Eye (tissue), 1 donor: ENCODE results near the gene NUP155.
"Not testable (repeated sequence)": the region's sequence is repeated elsewhere in the genome, so short reads cannot be mapped to it uniquely, and the experiment has no call there.

Experiments
- DNase-seq: peaks from one replicate; pipeline ENCODE4 v3.0.0-alpha.2; 2015

The NUP155 gene

DNA sequence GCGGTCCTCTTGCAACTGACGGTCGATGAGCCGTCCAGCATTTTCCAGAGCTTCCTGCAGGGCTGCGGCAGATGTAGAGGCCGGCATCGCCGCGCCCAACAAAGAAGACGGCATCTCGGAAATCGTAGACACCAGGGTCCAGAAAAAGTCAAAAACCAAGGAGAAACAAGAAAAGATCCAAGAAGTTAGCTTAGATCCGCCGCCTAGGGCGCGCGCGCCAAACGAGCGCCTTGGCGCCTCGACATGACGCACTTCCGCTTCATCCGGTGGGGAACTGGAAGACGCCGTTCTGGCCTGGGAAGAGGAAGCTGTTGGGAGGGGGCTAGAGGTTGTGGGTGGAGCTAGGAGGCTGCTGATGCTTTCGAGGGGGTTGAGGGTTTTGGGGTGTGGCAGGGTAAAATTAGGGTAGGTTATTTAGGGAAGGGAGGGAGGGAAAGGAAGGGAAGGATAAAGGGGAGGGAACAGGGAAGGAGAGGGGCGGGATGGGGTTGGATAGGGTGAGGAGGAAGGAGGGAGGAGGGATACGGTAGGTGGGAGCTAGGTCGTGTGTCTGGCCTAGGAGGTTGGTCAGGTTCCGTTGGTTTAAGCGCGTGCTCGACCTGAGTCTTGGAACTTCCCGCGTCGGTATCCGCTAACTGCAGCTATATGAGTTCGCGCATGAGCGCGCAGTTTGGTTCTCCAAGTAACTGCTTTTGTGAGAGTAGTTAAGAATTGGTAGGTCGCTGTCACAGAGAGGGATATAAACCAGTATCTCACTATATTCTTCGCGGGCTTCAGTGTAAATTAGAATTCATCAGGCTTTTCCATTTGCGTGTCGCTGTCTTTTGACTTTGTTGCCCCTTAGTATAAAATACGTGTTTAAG, at the start of gene NUP155:
Gene NUP155 (minus strand): TSS at position 243 of the 863 bp plus-strand sequence. CDS start 129 bp downstream, at position 114.
- DNase-seq = peak; percentile 97

GRCh38 chr5:37417347-37417746, 46.4 kb upstream of the NUP155 start:
- no peak for DNase-seq

GRCh38 chr5:37415456-37415855, 44.5 kb upstream of the NUP155 start:
- not testable (repeated sequence) for DNase-seq

DNA sequence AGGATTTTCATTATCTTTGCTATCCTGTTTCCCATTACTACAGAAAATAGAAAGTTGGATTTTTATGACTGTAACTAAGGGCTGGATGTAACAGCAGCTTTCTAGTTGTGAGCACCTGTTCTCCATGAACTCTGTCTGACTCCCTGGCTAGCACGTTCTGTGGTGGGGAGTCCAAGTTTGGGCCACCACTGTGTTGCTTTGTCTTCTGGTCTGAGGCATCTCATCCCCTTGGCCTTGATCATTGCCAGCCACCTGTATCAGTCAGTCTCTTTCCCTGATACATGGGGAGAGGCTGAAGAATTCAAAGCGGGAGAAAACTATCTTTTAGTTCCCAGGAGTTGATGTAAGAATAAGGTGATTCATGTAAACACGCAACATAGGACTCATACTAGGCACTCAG, 41.6 kb upstream of the NUP155 start:
- peak; percentile 0 for DNase-seq

GRCh38 chr5:37400501-37400900, 29.6 kb upstream of the NUP155 start:
- DNase-seq = no peak

- no peak for DNase-seq
These were observed 25.4 kb upstream of the NUP155 start for GRCh38 chr5:37396352-37396751.

- DNase-seq = no peak
These were observed 20.7 kb upstream of the NUP155 start for GRCh38 chr5:37391591-37391990.

- peak; percentile 90 for DNase-seq
These were observed 8.3 kb upstream of the NUP155 start, which contains the start of gene WDR70 for GRCh38 chr5:37379100-37379628. WDR70 (plus strand) TSS chr5:37379318; CDS start chr5:37379368, 50 bp downstream.

- not testable (repeated sequence) for DNase-seq
These were observed 7.2 kb upstream of the NUP155 start for GRCh38 chr5:37378066-37378465.

- no peak for DNase-seq
These were observed 4.2 kb upstream of the NUP155 start for GRCh38 chr5:37375091-37375490.

DNA sequence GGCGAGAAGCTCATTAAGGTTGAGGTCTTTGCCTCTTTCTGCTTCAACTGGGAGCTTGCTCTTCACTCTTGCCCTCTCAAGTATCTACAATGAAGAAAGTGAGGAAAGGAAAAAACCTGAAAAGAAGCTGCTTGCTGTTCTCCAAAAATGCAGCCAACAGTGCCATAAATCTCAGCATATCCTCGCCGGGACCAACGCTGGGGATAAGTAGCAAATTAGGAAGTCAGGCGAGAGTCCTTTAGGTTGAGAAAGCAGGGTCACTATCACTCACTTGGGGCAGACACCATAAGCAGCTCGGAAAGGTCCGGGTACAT, 399 bp downstream of the NUP155 start:
- DNase-seq = no peak

- no peak for DNase-seq
These were observed 15.7 kb downstream of the NUP155 start for GRCh38 chr5:37355161-37355560.

DNA sequence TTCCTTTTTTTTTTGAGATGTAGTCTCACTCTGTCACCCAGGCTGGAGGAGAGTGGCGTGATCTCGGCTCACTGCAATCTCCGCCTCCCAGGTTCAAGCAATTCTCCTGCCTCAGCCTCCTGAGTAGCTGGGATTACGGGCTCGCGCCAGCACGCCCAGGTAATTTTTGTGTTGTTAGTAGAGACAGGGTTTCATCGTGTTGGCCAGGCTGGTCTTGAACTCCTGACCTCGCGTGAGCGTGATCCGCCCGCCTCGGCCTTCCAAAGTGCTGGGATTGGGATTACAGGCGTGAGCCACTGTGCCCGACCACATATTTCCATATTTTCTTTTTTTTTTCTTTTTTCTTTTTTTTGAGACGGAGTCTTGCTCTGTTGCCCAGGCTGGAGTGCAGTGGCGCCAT, 28.2 kb downstream of the NUP155 start:
- not testable (repeated sequence) for DNase-seq

DNA sequence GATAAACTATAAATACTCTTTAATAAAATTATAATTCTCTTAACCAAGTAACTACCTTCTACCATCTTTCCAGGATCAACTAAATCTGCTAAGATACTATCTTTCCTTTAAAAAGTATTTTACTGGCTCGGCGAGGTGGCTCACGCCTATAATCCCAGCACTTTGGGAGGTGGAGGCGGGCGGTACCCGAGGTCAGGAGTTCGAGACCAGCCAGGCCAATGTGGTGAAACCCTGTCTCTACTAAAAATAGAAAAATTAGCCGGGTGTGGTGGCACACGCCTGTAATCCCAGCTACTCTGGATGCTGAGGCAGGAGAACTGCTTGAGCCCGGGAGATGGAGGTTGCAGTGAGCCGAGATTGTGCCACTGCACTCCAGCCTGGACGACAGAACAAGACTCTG, 36.2 kb downstream of the NUP155 start:
- not testable (repeated sequence) for DNase-seq

DNA sequence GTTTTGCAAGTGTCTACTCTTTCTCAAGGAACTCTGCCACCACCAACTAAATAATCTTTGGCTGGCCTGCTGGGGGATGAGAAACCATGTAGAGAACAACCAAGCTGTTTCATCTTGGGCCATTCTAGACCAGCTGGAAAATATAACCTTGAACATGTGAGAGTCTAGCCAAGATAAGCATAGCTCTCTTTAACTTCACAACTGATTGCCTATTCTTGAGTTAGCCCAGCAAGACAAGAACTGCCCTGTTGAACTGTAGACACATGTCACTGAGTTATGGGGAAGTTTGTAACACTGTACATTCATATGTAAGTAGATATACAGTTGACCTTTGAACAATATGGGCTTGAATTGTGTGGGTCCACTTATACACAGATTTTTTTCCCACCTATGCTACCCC, 44.4 kb downstream of the NUP155 start:
- no peak for DNase-seq

GRCh38 chr5:37323607-37324006, 47.3 kb downstream of the NUP155 start:
- no peak for DNase-seq

DNA sequence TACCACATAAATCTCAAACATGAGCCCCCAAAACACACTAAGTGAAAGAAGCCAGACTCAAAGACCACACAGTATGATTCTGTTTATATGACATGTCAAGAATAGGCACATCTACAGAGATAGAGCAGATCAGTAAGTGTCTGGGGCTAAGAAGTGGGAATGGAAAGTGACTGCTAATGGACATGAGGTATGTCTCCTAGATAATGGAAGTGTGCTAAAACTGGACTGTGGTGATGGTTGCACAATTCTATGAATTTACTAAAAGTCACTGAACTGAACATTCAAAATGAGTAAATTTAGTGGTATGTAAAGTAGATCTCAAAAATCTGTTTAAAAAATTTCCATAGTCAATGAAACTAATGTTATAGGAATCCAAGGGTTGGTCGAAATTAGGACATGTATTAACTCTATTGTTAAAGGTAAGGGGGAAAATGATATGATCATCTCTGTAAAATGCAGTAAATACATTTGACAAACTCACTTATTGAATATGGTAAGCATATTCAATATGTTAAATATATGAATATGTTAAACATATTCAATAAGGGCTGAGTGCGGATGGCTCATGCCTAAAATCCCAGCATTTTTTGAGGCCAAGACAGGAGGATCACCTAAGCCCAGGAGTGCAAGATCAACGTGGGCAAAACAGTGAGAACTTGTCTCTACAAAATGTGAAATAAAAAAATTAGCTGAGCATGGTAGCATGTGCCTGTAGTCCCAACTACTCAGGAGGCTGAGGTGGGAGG, 51.7 kb downstream of the NUP155 start:
- no peak for DNase-seq

GRCh38 chr5:37316027-37316426, 54.9 kb downstream of the NUP155 start:
- no peak for DNase-seq

DNA sequence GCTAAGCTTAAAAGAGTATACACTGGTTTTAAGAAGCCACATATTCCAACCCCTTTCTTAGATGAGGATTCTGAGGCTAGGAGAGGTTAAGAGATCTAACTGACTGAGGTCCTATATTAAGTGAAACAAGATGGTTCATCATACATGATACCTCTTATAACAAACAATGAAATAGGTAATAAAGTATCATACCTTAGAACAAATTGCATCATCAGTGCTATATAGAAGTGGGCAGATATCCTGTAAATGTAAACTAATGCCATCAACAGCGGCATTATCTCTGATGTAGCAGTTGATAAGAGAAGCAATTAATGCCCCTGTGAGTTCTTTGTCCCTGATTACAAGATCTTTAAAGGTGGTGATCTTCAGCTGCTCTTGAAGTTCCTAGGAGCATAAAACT, 60.5 kb downstream of the NUP155 start:
- DNase-seq = no peak

DNA sequence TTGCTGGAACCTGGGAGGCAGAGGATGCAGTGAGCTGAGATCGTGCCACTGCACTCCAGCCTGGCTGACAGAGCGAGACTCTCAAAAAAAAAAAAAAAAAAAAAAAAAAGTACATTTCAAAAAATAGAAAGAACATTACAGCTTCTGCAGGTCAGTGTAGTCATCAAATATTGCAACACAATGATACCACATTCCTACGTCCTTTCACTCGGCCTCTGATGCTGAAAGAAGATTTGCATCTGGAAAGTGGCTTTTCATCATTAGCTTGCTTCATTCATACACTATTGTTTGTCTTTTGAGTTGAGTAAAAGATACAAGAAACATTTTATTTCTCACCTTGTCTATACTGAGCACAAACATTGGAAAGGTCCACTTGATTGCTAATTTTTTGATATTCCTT, 62.1 kb downstream of the NUP155 start:
- DNase-seq = no peak

DNA sequence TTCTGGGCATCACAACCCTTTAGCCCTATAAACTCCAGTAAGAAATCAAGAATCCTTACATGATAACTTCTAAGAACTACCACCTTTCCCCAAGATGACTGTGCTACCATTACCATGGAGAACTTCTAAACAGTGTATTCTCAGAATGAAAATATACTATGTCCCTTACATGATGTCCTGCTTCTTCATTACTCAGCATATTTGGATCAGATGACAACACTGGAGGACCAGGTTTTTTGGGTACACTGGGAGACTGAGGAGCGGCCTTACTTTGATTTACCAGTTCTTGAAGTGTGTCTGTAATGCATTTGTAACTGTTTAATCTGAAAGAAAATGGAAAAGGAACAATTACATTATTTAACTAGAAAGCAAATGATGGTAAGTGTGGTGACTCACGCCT, 66.0 kb downstream of the NUP155 start:
- DNase-seq = no peak

DNA sequence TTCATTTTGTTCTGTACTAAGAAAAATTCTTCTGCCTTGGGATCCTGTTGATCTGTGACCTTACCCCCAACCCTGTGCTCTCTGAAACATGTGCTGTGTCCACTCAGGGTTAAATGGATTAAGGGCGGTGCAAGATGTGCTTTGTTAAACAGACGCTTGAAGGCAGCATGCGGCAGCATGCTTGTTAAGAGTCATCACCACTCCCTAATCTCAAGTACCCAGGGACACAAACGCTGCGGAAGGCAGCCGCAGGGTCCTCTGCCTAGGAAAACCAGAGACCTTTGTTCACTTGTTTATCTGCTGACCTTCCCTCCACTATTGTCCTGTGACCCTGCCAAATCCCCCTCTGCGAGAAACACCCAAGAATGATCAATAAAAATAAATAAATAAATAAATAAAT, 74.6 kb downstream of the NUP155 start:
- not testable (repeated sequence) for DNase-seq

DNA sequence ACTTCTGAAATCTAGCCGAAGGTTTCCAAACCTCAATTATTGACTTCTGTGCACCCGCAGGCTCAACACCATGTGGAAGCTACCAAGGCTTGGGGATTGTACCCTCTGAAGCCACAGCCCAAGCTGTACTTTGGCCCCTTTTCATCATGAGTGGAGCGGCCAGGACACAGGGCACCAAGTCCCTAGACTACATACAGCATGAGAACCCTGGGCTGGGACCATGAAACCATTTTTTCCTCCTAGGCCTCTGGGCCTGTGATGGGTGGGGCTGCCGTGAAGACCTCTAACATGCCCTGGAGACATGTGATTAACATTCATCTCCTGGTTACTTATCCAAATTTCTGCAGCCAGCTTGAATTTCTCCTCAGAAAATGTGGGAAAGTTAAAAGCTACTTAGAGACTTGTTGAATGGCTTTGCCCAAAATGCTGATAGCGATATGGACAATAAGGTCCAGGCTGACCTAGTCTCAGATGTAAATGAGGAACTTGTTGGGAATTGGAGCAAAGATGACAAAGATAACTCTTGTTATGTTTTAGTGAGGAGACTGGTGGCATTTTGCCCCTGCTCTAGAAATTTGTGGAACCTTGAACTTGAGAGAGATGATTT, 87.6 kb downstream of the NUP155 start:
- no peak for DNase-seq
